Measurements from ENCODE around the gene FNDC3B. TPM values are rescaled to one million over a fixed set of nuclear protein-coding genes. Genes with fewer than 3 reads are reported as not detected.
"Not testable (repeated sequence)": the region's sequence is repeated elsewhere in the genome, so short reads cannot be mapped to it uniquely, and the experiment has no call there.

FNDC3B gene
- total RNA-seq: 290 to 304 TPM (median 293 TPM) in 3 replicates
- long read RNA-seq, full-length matches to known transcripts: 165 of 278 reads
- long read RNA-seq, partial matches to known transcripts: 66 of 278 reads
- long read RNA-seq, other reads (novel, unspliced or antisense): 47 of 278 reads

- peak within 1 kb of the TSS; percentile 98 for H3K27ac Mint-ChIP-seq (ENCODE audit: unreplicated experiment)
- peak within 1 kb of the TSS; percentile 97 for H3K4me3 Mint-ChIP-seq (ENCODE audit: unreplicated experiment)
- no peaks in the 10 kb centered on the region for H3K27me3 Mint-ChIP-seq (ENCODE audit: low read depth)
- no peak for TF ChIP-seq CTCF (IDR thresholded peaks at IDR 0.05)
- peaks cover 40% of the 10 kb centered on the region for H3K4me1 Mint-ChIP-seq (ENCODE audit: low read depth)
- DNase-seq (ENCODE audit: low spot score): peak; percentile 96
- H3K36me3 Mint-ChIP-seq (ENCODE audit: low read depth): peaks cover 5% of the 10 kb centered on the region
- no peaks in the 10 kb centered on the region for H3K9me3 Mint-ChIP-seq (ENCODE audit: low read depth)
These were observed at the start of gene FNDC3B for GRCh38 chr3:172039436-172040077. TSS of gene FNDC3B (plus strand) at chr3:172039578. CDS start at chr3:172112480, 72,902 bp downstream.

GRCh38 chr3:171990239-171990638, 49.1 kb upstream of the FNDC3B start:
- H3K9me3 Mint-ChIP-seq (ENCODE audit: low read depth); H3K27me3 Mint-ChIP-seq (ENCODE audit: low read depth); DNase-seq (ENCODE audit: low spot score); H3K4me1 Mint-ChIP-seq (ENCODE audit: low read depth); H3K36me3 Mint-ChIP-seq (ENCODE audit: low read depth); H3K4me3 Mint-ChIP-seq (ENCODE audit: unreplicated experiment); H3K27ac Mint-ChIP-seq (ENCODE audit: unreplicated experiment): not testable (repeated sequence)

GRCh38 chr3:171991166-171991565, 48.2 kb upstream of the FNDC3B start:
- Mint-ChIP-seq H3K4me1 (ENCODE audit: low read depth) (peaks cover 6% of the 10 kb centered on the region), H3K27ac (ENCODE audit: unreplicated experiment) (no peak overlapping the region), H3K4me3 (ENCODE audit: unreplicated experiment) (no peak overlapping the region), H3K9me3 (ENCODE audit: low read depth) (peaks cover 6% of the 10 kb centered on the region), H3K27me3 (ENCODE audit: low read depth) (no peaks in the 10 kb centered on the region), H3K36me3 (ENCODE audit: low read depth) (no peaks in the 10 kb centered on the region)
- TF ChIP-seq CTCF (IDR thresholded peaks at IDR 0.05): no peak
- DNase-seq (ENCODE audit: low spot score): no peak

GRCh38 chr3:171994646-171995428, 44.5 kb upstream of the FNDC3B start:
- Mint-ChIP-seq H3K4me3 (ENCODE audit: unreplicated experiment) (no peak overlapping the region), H3K27ac (ENCODE audit: unreplicated experiment) (no peak overlapping the region), H3K4me1 (ENCODE audit: low read depth) (peaks cover 6% of the 10 kb centered on the region), H3K36me3 (ENCODE audit: low read depth) (peaks cover 5% of the 10 kb centered on the region), H3K27me3 (ENCODE audit: low read depth) (no peaks in the 10 kb centered on the region), H3K9me3 (ENCODE audit: low read depth) (peaks cover 20% of the 10 kb centered on the region)
- DNase-seq (ENCODE audit: low spot score): no peak
- TF ChIP-seq CTCF (IDR thresholded peaks at IDR 0.05): no peak

GRCh38 chr3:171995486-171995885, 43.9 kb upstream of the FNDC3B start:
- peaks cover 17% of the 10 kb centered on the region for H3K9me3 Mint-ChIP-seq (ENCODE audit: low read depth)
- no peaks in the 10 kb centered on the region for H3K27me3 Mint-ChIP-seq (ENCODE audit: low read depth)
- H3K4me3 Mint-ChIP-seq (ENCODE audit: unreplicated experiment): no peak overlapping the region
- DNase-seq (ENCODE audit: low spot score): no peak
- H3K27ac Mint-ChIP-seq (ENCODE audit: unreplicated experiment): no peak overlapping the region
- peaks cover 5% of the 10 kb centered on the region for H3K36me3 Mint-ChIP-seq (ENCODE audit: low read depth)
- peaks cover 6% of the 10 kb centered on the region for H3K4me1 Mint-ChIP-seq (ENCODE audit: low read depth)
- no peak for TF ChIP-seq CTCF (IDR thresholded peaks at IDR 0.05)

Measured in chondrocyte (in vitro differentiated cells).